ENCODE measurements around the gene HEYL. TPM values are rescaled to one million over a fixed set of nuclear protein-coding genes. Genes with fewer than 3 reads are reported as not detected.

The HEYL gene
- 0.11 and 0.14 TPM in 2 replicates for total RNA-seq

- intact Hi-C loops (cut with micrococcal nuclease): no loop called here
Measured at GRCh38 chr1:39639305-39640130, at the start of gene HEYL. Gene HEYL, minus strand, starts transcription at chr1:39639643. Its CDS starts 18 bp downstream, at chr1:39639625.

GRCh38 chr1:39689214-39689613 is 49.8 kb upstream of the HEYL start:
- intact Hi-C loops (cut with micrococcal nuclease): no loop called here

GRCh38 chr1:39688706-39689105 is 49.3 kb upstream of the HEYL start:
- intact Hi-C loops (cut with micrococcal nuclease): no loop called here

- intact Hi-C loops (cut with micrococcal nuclease): no loop called here
Measured at GRCh38 chr1:39687243-39687642, 47.8 kb upstream of the HEYL start.

GRCh38 chr1:39685071-39685470 is 45.6 kb upstream of the HEYL start:
- intact Hi-C loops (cut with micrococcal nuclease): no loop called here

- intact Hi-C loops (cut with micrococcal nuclease): no loop called here
Measured at GRCh38 chr1:39684313-39684664, 44.8 kb upstream of the HEYL start.

GRCh38 chr1:39683591-39684312 is 44.3 kb upstream of the HEYL start:
- intact Hi-C loops (cut with micrococcal nuclease): no loop called here

GRCh38 chr1:39681999-39682398 is 42.6 kb upstream of the HEYL start:
- intact Hi-C loops (cut with micrococcal nuclease): no loop called here

- intact Hi-C loops (cut with micrococcal nuclease): no loop called here
Measured at GRCh38 chr1:39681294-39681693, 41.9 kb upstream of the HEYL start.

- intact Hi-C loops (cut with micrococcal nuclease): no loop called here
Measured at GRCh38 chr1:39680751-39681150, 41.3 kb upstream of the HEYL start.

- intact Hi-C loops (cut with micrococcal nuclease): no loop called here
Measured at GRCh38 chr1:39679821-39680220, 40.4 kb upstream of the HEYL start.

GRCh38 chr1:39678889-39679288 is 39.4 kb upstream of the HEYL start:
- intact Hi-C loops (cut with micrococcal nuclease): no loop called here

GRCh38 chr1:39677645-39678044 is 38.2 kb upstream of the HEYL start:
- intact Hi-C loops (cut with micrococcal nuclease): no loop called here

GRCh38 chr1:39676948-39677548 is 37.6 kb upstream of the HEYL start:
- intact Hi-C loops (cut with micrococcal nuclease): no loop called here

- intact Hi-C loops (cut with micrococcal nuclease): no loop called here
Measured at GRCh38 chr1:39675220-39675619, 35.8 kb upstream of the HEYL start.

GRCh38 chr1:39673215-39673614 is 33.8 kb upstream of the HEYL start:
- intact Hi-C loops (cut with micrococcal nuclease): loop anchor here (2.0 to 5.0 kb wide), 2 partner anchors 18 to 49 kb away; partner anchors contain the start of gene HPCAL4

- intact Hi-C loops (cut with micrococcal nuclease): loop anchor here (2.0 to 5.0 kb wide), 2 partner anchors 18 to 50 kb away; partner anchors contain the start of gene HPCAL4
Measured at GRCh38 chr1:39672551-39672947, 33.1 kb upstream of the HEYL start.

- intact Hi-C loops (cut with micrococcal nuclease): loop anchor here (2.0 to 5.0 kb wide), 2 partner anchors 19 to 50 kb away; partner anchors contain the start of gene HPCAL4
Measured at GRCh38 chr1:39671793-39672550, 32.5 kb upstream of the HEYL start, which contains the start of gene NT5C1A. Gene NT5C1A, minus strand, starts transcription at chr1:39672107. Its CDS starts 69 bp downstream, at chr1:39672038.

- intact Hi-C loops (cut with micrococcal nuclease): loop anchor here (5.0 kb wide), 1 partner anchor 51 kb away; no protein-coding TSS in a partner anchor
Measured at GRCh38 chr1:39671433-39671792, 32.0 kb upstream of the HEYL start.

- intact Hi-C loops (cut with micrococcal nuclease): loop anchor here (5.0 kb wide), 1 partner anchor 52 kb away; no protein-coding TSS in a partner anchor
Measured at GRCh38 chr1:39670689-39671088, 31.2 kb upstream of the HEYL start.

GRCh38 chr1:39668894-39669293 is 29.5 kb upstream of the HEYL start:
- intact Hi-C loops (cut with micrococcal nuclease): no loop called here

All from T-helper 2 cell treated with Interferon-gamma antibody and Interleukin-4, amounts not matched to agents 100 ng/mL and 5 ng/mL, for 36 hours (primary cell).